Brain microvascular endothelial cell (primary cell): ENCODE measurements around the gene PCDHGB7.
A peak's percentile ranks its signal among the peaks of the same experiment; 100 is the strongest.
"Not testable (repeated sequence)": the region's sequence is repeated elsewhere in the genome, so short reads cannot be mapped to it uniquely, and the experiment has no call there.

ENCODE experiments used
- DNase-seq: peaks from one replicate; pipeline ENCODE4 v3.0.0-alpha.2; 2020
- H3K27ac ChIP-seq: fragments of 250-450 bp; sonication (Bioruptor Pico); 2 replicates; pipeline ENCODE4 v1.5.1; 2020; ENCODE audit warnings: mild to moderate bottlenecking, moderate library complexity
- H3K27me3 ChIP-seq: fragments of 250-450 bp; sonication (Bioruptor Pico); replicated peaks from 2 replicates; pipeline ENCODE4 v1.5.1; 2020; ENCODE audit warnings: mild to moderate bottlenecking
- H3K36me3 ChIP-seq: fragments of 250-450 bp; sonication (Bioruptor Pico); replicated peaks from 2 replicates; pipeline ENCODE4 v1.5.1; 2020; ENCODE audit warnings: mild to moderate bottlenecking
- H3K4me3 ChIP-seq: 2 replicates; pipeline ENCODE4 v1.5.1; 2011; ENCODE audit warnings: low read depth, mild to moderate bottlenecking, control low read depth, low read length, moderate library complexity
- CTCF ChIP-seq: IDR thresholded peaks from 2 replicates; pipeline ENCODE4 v1.5.1; 2011; ENCODE audit warnings: low read depth, mild to moderate bottlenecking, moderate library complexity, low read length, control low read depth, inconsistent platforms; ENCODE audit errors: missing control alignments
- in situ Hi-C: cut with HindIII; loops from 2 replicates; pipeline ENCODE4 v1.10.0; 2017; ENCODE audit warnings: low sequenced_read_pairs, low pct_ligation_motif_present

PCDHGB7 gene

GRCh38 chr5:141382469-141383294 lies 34.8 kb upstream of the PCDHGB7 start, which contains the start of gene PCDHGA7:
Gene PCDHGA7 (plus strand): TSS chr5:141382742. CDS start chr5:141382900, 158 bp downstream.
- DNase-seq: peak; percentile 32
- in situ Hi-C loops: no loop called here
- Histone ChIP-seq H3K27me3 (no peaks in the 10 kb centered on the region), H3K27ac (no peak within 1 kb of the TSS), H3K36me3 (no peaks in the 10 kb centered on the region), H3K4me3 (peak within 1 kb of the TSS; percentile 58)
- TF ChIP-seq CTCF: peak; percentile 58

GRCh38 chr5:141383345-141383744 lies 34.1 kb upstream of the PCDHGB7 start:
- in situ Hi-C loops: no loop called here

GRCh38 chr5:141384471-141385267 lies 32.8 kb upstream of the PCDHGB7 start:
- Histone ChIP-seq H3K27me3 (no peaks in the 10 kb centered on the region), H3K4me3 (no peak overlapping the region), H3K36me3 (no peaks in the 10 kb centered on the region), H3K27ac (no peak overlapping the region)
- no peak for DNase-seq
- in situ Hi-C loops: no loop called here
- no peak for TF ChIP-seq CTCF

More at GRCh38 chr5:141383345-141383744, 34.1 kb upstream of the PCDHGB7 start:
- Histone ChIP-seq H3K27me3 (no peaks in the 10 kb centered on the region), H3K4me3 (no peak overlapping the region), H3K36me3 (no peaks in the 10 kb centered on the region), H3K27ac (no peak overlapping the region)
- DNase-seq: no peak
- no peak for TF ChIP-seq CTCF

GRCh38 chr5:141387557-141388311 lies 29.7 kb upstream of the PCDHGB7 start, which contains the start of gene PCDHGB4:
Gene PCDHGB4 (plus strand): TSS chr5:141387698. CDS start chr5:141387885, 187 bp downstream.
- peak within 1 kb of the TSS; percentile 30 for H3K4me3 ChIP-seq
- peak; percentile 40 for DNase-seq
- TF ChIP-seq CTCF: peak; percentile 61
- H3K27ac ChIP-seq, H3K27me3 ChIP-seq, H3K36me3 ChIP-seq, in situ Hi-C loops: not testable (repeated sequence)

GRCh38 chr5:141388661-141389060 lies 28.8 kb upstream of the PCDHGB7 start:
- no peak overlapping the region for H3K27ac ChIP-seq
- no peaks in the 10 kb centered on the region for H3K27me3 ChIP-seq
- TF ChIP-seq CTCF: no peak
- in situ Hi-C loops: no loop called here
- no peaks in the 10 kb centered on the region for H3K36me3 ChIP-seq
- H3K4me3 ChIP-seq: no peak overlapping the region
- DNase-seq: no peak
